Astrocyte (in vitro differentiated cells and primary cell): ENCODE results near the gene CDC42BPG. TPM values are rescaled to one million over a fixed set of nuclear protein-coding genes. Genes with fewer than 3 reads are reported as not detected.

Source experiments
- DNase-seq: peaks from one replicate; pipeline ENCODE4 v3.0.0-alpha.2; 2010; ENCODE audit warnings: low read depth
- FAIRE-seq: peaks from 2 replicates; lab custom pipeline; 2011; peaks lifted over from hg19 to GRCh38; lab: Jason Lieb, UNC
- H2AFZ ChIP-seq: 2 replicates; pipeline ENCODE4 v1.6.0; 2012; ENCODE audit warnings: low read depth, low read length, inconsistent platforms
- H3K27ac ChIP-seq: 2 replicates; pipeline ENCODE4 v1.5.1; 2011; ENCODE audit warnings: low read depth, low read length, inconsistent platforms
- H3K27me3 ChIP-seq: 2 replicates; pipeline ENCODE4 v1.6.0; 2011; ENCODE audit warnings: low read length, inconsistent platforms; ENCODE audit not compliant: insufficient read depth
- H3K36me3 ChIP-seq: 2 replicates; pipeline ENCODE4 v1.5.1; 2011; ENCODE audit warnings: low read length, inconsistent platforms; ENCODE audit not compliant: insufficient read depth
- H3K4me1 ChIP-seq: 2 replicates; pipeline ENCODE4 v1.5.1; 2011; ENCODE audit warnings: low read length, inconsistent platforms; ENCODE audit not compliant: insufficient read depth
- H3K4me2 ChIP-seq: 2 replicates; pipeline ENCODE4 v1.6.0; 2012; ENCODE audit warnings: low read length, inconsistent platforms
- H3K4me3 ChIP-seq: 2 replicates; pipeline ENCODE4 v1.5.1; 2011; ENCODE audit warnings: low read depth, mild to moderate bottlenecking, low read length, inconsistent platforms; ENCODE audit not compliant: insufficient read depth
- H3K79me2 ChIP-seq: 2 replicates; pipeline ENCODE4 v1.6.0; 2012; ENCODE audit warnings: mild to moderate bottlenecking, low read length, inconsistent platforms; ENCODE audit not compliant: insufficient read depth
- H3K9ac ChIP-seq: 2 replicates; pipeline ENCODE4 v1.6.0; 2012; ENCODE audit warnings: mild to moderate bottlenecking, low read length, inconsistent platforms
- H3K9me3 ChIP-seq: 2 replicates; pipeline ENCODE4 v1.5.1; 2012; ENCODE audit warnings: low read depth, mild to moderate bottlenecking, low read length, inconsistent platforms; ENCODE audit not compliant: insufficient read depth
- H4K20me1 ChIP-seq: 2 replicates; pipeline ENCODE4 v1.6.0; 2012; ENCODE audit warnings: low read length, inconsistent platforms; ENCODE audit not compliant: insufficient read depth
- H3K27ac Mint-ChIP-seq: one replicate; pipeline ENCODE4 v1.8.0; 2021; ENCODE audit warnings: mild to moderate bottlenecking, mixed read lengths; ENCODE audit not compliant: unreplicated experiment
- H3K27me3 Mint-ChIP-seq: one replicate; pipeline ENCODE4 v1.8.0; 2021; ENCODE audit warnings: low read depth, mixed read lengths; ENCODE audit not compliant: unreplicated experiment
- H3K36me3 Mint-ChIP-seq: one replicate; pipeline ENCODE4 v1.8.0; 2021; ENCODE audit warnings: low read depth, mixed read lengths; ENCODE audit not compliant: unreplicated experiment
- H3K4me1 Mint-ChIP-seq: one replicate; pipeline ENCODE4 v1.8.0; 2021; ENCODE audit warnings: low read depth, mixed read lengths; ENCODE audit not compliant: unreplicated experiment
- H3K4me3 Mint-ChIP-seq: one replicate; pipeline ENCODE4 v1.8.0; 2021; ENCODE audit warnings: mild to moderate bottlenecking, moderate library complexity, mixed read lengths; ENCODE audit not compliant: unreplicated experiment
- H3K9me3 Mint-ChIP-seq: one replicate; pipeline ENCODE4 v1.8.0; 2021; ENCODE audit warnings: mild to moderate bottlenecking, mixed read lengths; ENCODE audit not compliant: unreplicated experiment
- EZH2 ChIP-seq: IDR thresholded peaks from 2 replicates; pipeline ENCODE4 v1.6.1; 2012; ENCODE audit warnings: mild to moderate bottlenecking, low read length, inconsistent platforms; ENCODE audit not compliant: insufficient read depth
- total RNA-seq: library from RNA; stranded (reverse); gene quantifications from 2 replicates; pipeline ENCODE4 v1.2.1, GENCODE V29; 2021
- TF ChIP-seq, protein P1 (sequence below): IDR thresholded peaks from 2 replicates; pipeline ENCODE4 v1.5.1; 2011; ENCODE audit warnings: low read depth, mild to moderate bottlenecking, inconsistent platforms, low read length, moderate library complexity; ENCODE audit not compliant: insufficient read depth

CDC42BPG gene
- total RNA-seq, 1 donor from 2014 or later, result 4.6 TPM

GRCh38 chr11:64776425-64776824 lies 68.0 kb downstream of the CDC42BPG start:
- Histone ChIP-seq H2AFZ (no peak overlapping the region), H3K4me2 (peak overlapping the region; percentile 92), H3K27ac (no peak overlapping the region), H3K36me3 (peaks cover 51% of the 10 kb centered on the region), H3K9me3 (no peaks in the 10 kb centered on the region), H3K4me1 (peaks cover 13% of the 10 kb centered on the region), H4K20me1 (peaks cover 61% of the 10 kb centered on the region), H3K9ac (peak overlapping the region; percentile 93), H3K4me3 (peak overlapping the region; percentile 99), H3K79me2 (peaks cover 61% of the 10 kb centered on the region), H3K27me3 (no peaks in the 10 kb centered on the region)
- Mint-ChIP-seq H3K27ac (no peak overlapping the region), H3K36me3 (peaks cover 6% of the 10 kb centered on the region), H3K27me3 (no peaks in the 10 kb centered on the region), H3K9me3 (no peaks in the 10 kb centered on the region), H3K4me3 (peak overlapping the region; percentile 98), H3K4me1 (peaks cover 20% of the 10 kb centered on the region)
- TF ChIP-seq, protein P1, sequence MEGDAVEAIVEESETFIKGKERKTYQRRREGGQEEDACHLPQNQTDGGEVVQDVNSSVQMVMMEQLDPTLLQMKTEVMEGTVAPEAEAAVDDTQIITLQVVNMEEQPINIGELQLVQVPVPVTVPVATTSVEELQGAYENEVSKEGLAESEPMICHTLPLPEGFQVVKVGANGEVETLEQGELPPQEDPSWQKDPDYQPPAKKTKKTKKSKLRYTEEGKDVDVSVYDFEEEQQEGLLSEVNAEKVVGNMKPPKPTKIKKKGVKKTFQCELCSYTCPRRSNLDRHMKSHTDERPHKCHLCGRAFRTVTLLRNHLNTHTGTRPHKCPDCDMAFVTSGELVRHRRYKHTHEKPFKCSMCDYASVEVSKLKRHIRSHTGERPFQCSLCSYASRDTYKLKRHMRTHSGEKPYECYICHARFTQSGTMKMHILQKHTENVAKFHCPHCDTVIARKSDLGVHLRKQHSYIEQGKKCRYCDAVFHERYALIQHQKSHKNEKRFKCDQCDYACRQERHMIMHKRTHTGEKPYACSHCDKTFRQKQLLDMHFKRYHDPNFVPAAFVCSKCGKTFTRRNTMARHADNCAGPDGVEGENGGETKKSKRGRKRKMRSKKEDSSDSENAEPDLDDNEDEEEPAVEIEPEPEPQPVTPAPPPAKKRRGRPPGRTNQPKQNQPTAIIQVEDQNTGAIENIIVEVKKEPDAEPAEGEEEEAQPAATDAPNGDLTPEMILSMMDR, result no peak
- TF ChIP-seq EZH2, result no peak
- FAIRE-seq (no peak), DNase-seq (no peak)

DNA sequence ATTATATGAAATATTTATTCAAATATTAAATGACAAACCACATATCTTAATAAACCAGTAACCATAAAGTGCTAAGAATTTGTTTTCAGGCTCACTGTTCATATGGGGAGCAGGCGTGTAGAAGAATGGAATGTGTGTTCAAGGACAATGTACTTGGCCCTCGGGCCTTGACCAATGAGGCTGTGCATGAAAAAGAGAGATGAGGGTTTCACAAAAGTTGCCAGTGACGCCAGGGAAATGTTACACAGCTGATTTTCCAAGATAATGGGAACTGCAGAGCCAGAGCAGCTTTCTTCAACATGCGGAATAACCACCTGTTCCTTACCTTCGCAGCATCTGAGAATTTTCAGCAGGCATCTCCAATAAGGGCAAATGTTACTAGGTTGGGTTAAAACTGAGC lies 70.3 kb downstream of the CDC42BPG start:
- Mint-ChIP-seq H3K9me3 (no peaks in the 10 kb centered on the region), H3K27me3 (no peaks in the 10 kb centered on the region), H3K4me1 (peaks cover 20% of the 10 kb centered on the region), H3K36me3 (peaks cover 6% of the 10 kb centered on the region), H3K4me3 (no peak overlapping the region), H3K27ac (no peak overlapping the region)
- peaks cover 81% of the 10 kb centered on the region for H3K79me2 ChIP-seq
- H3K27me3 ChIP-seq, result no peaks in the 10 kb centered on the region
- no peaks in the 10 kb centered on the region for H3K9me3 ChIP-seq
- no peak for FAIRE-seq
- H3K4me3 ChIP-seq, result no peak overlapping the region
- peaks cover 73% of the 10 kb centered on the region for H3K36me3 ChIP-seq
- TF ChIP-seq, protein P1, result no peak
- TF ChIP-seq EZH2, result no peak
- H4K20me1 ChIP-seq, result peaks cover 84% of the 10 kb centered on the region
- H3K4me2 ChIP-seq, result no peak overlapping the region
- H3K27ac ChIP-seq, result no peak overlapping the region
- H3K4me1 ChIP-seq, result peaks cover 13% of the 10 kb centered on the region
- no peak for DNase-seq
- H3K9ac ChIP-seq, result no peak overlapping the region
- H2AFZ ChIP-seq, result no peak overlapping the region

Other genes starting within 250 kb of the CDC42BPG start
- gene NRXN2, start 121.5 kb downstream of the CDC42BPG start, total RNA-seq, result 0.14 and 0.17 TPM in 2 replicates
- gene RASGRP2, start 100.5 kb downstream of the CDC42BPG start, total RNA-seq, result 3.9 and 5.4 TPM in 2 replicates
- gene PYGM, start 84.7 kb downstream of the CDC42BPG start, total RNA-seq, result 0.68 and 1.0 TPM in 2 replicates
- 210 and 215 TPM in 2 replicates for gene SF1, start 66.1 kb downstream of the CDC42BPG start, total RNA-seq
- gene MAP4K2, start 41.4 kb downstream of the CDC42BPG start, total RNA-seq, result 11.2 and 12.3 TPM in 2 replicates
- 26.0 and 27.5 TPM in 2 replicates for gene MEN1, start 34.1 kb downstream of the CDC42BPG start, total RNA-seq
- gene EHD1, start 34.0 kb upstream of the CDC42BPG start, total RNA-seq, result 182 and 201 TPM in 2 replicates
- gene ATG2A, start 72.6 kb upstream of the CDC42BPG start, total RNA-seq, result 21.4 and 21.8 TPM in 2 replicates
- 22.5 and 24.1 TPM in 2 replicates for gene PPP2R5B, start 80.0 kb upstream of the CDC42BPG start, total RNA-seq
- gene GPHA2, start 91.2 kb upstream of the CDC42BPG start, total RNA-seq, result not detected in 2 replicates
- gene MAJIN, start 127.5 kb upstream of the CDC42BPG start, total RNA-seq, result not detected in 2 replicates
- gene BATF2, start 152.3 kb upstream of the CDC42BPG start, total RNA-seq, result 4.5 and 5.0 TPM in 2 replicates
- 41.7 and 47.6 TPM in 2 replicates for gene ARL2, start 169.5 kb upstream of the CDC42BPG start, total RNA-seq
- 15.4 and 18.5 TPM in 2 replicates for gene SNX15, start 182.8 kb upstream of the CDC42BPG start, total RNA-seq
- 13.8 and 14.6 TPM in 2 replicates for gene SAC3D1, start 196.6 kb upstream of the CDC42BPG start, total RNA-seq
- not detected in 2 replicates for gene NAALADL1, start 213.9 kb upstream of the CDC42BPG start, total RNA-seq
- gene CDCA5, start 239.4 kb upstream of the CDC42BPG start, total RNA-seq, result 6.0 and 6.3 TPM in 2 replicates
- gene ZFPL1, start 239.6 kb upstream of the CDC42BPG start, total RNA-seq, result 37.9 and 46.3 TPM in 2 replicates